ENCODE data around the gene TPRN. TPM values are rescaled to one million over a fixed set of nuclear protein-coding genes. Genes with fewer than 3 reads are reported as not detected.

The TPRN gene
- total RNA-seq, 1 donor from 2014 or later, result 4.6 TPM

GRCh38 chr9:137188490-137189296, 11.8 kb downstream of the TPRN start, which contains the start of the genes ANAPC2 and SSNA1:
TSS of gene ANAPC2 (minus strand) at chr9:137188560. CDS start at chr9:137188532, 28 bp downstream.
TSS of gene SSNA1 (plus strand) at chr9:137188676. CDS start at chr9:137188727, 51 bp downstream.
- peak; percentile 97 for DNase-seq

- no peak for DNase-seq
Measured at GRCh38 chr9:137188086-137188489, 12.5 kb downstream of the TPRN start.

DNA sequence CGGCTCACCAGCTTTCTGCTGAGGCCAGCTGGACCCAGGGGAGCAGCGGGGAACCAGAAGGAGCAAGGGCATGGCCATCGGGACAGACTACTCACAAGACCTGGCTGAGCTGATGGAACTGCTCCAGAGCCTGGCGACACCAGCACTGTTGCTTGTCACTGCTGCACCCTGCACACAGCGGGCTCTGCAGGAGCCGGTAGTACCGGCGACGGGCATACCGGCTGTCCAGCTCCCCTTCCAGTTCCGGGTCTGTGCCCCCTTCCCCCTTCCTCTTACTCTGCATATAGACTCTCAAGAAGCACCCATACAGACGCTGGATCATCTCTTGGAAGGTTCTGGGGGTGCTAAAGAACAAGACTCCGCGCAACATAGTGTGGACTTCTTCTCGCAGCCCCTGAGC, 13.2 kb downstream of the TPRN start:
- DNase-seq, result no peak

DNA sequence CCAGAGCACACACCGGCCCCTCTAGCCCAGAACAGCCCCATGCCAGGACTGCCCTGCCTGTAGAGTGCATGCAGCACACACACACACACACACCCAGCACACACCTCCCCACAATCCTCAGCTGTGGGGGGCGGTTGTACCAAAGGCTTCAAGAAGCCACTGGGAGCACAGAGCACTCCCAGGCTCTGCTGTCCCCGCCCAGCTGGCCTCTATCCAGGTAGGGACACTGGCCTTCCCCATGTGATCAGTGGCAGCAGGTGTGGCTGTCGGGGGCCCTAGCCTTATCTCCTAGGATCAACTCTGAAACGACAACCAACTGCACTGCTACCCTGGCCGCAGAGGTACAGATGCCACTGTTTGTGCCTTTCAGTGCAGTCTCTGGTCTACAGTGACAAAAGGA, 14.2 kb downstream of the TPRN start:
- DNase-seq, result no peak

GRCh38 chr9:137185921-137186320, 14.6 kb downstream of the TPRN start:
- no peak for DNase-seq

- no peak for DNase-seq
Measured at GRCh38 chr9:137184881-137185660, 15.5 kb downstream of the TPRN start.

DNA sequence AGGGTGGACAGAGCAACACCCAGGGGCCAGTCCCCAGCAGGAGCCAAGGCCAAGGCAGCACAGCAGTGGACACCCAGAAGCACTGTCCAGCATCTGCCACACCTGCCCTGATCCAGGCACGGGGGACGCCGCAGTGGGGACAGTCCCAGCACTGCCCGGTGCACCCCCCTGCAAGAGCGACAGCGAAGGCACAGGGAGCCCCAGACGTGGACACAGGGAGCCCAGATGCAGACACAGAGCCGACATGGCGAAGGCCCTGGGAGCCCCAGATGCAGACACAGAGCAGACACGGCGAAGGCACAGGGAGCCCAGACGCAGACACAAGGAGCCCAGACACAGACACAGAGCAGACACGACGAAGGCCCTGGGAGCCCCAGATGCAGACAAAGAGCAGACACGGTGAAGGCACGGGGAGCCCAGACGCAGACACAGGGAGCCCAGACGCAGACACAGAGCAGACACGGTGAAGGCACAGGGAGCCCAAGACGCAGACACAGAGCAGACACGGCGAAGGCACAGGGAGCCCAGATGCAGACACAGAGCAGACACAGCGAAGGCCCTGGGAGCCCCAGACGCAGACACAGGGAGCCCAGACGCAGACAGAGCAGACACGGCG, 16.5 kb downstream of the TPRN start:
- no peak for DNase-seq

DNA sequence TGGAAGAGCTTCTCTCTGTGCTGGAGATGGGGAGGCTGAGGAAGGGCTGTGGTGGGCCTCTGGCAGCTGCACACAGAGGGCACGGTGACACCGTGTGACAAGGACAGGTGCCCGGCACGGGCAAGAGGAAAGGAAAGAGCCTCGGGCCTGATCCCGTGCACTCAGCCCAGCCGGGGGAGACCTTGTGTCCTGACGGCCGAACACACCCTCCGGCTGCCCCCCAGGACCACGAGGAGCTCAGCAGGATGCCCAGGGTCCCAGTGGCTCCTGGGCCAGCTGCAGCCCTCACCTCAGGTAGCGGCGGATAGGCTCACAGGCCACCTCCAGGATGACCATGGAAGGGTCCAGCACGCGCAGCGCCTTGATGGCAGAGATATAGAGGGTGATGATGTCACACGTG, 17.7 kb downstream of the TPRN start:
- DNase-seq, result no peak

- no peak for DNase-seq
Measured at GRCh38 chr9:137181680-137182079, 18.9 kb downstream of the TPRN start.

GRCh38 chr9:137180491-137180890, 20.1 kb downstream of the TPRN start:
- no peak for DNase-seq

DNA sequence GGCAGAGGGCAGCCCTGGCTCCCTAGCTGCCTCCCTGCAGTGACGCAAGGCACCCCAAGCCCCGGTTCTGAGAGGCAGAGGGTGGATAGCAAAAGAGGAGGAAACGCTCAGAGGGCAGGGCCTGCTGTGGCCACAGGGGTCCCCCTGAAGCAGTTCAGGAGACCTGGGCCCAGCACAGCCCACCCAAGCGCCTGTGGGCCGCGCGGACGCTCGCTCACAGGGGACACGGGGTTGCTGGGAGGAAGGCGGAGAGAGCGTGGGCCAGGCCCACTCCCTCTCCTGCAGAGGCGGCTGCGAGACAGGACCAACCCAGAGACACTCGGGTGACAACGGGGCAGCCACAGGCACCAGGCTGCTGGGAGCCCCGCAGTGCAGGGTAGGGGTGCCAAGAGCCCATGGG, 20.8 kb downstream of the TPRN start:
- no peak for DNase-seq

DNA sequence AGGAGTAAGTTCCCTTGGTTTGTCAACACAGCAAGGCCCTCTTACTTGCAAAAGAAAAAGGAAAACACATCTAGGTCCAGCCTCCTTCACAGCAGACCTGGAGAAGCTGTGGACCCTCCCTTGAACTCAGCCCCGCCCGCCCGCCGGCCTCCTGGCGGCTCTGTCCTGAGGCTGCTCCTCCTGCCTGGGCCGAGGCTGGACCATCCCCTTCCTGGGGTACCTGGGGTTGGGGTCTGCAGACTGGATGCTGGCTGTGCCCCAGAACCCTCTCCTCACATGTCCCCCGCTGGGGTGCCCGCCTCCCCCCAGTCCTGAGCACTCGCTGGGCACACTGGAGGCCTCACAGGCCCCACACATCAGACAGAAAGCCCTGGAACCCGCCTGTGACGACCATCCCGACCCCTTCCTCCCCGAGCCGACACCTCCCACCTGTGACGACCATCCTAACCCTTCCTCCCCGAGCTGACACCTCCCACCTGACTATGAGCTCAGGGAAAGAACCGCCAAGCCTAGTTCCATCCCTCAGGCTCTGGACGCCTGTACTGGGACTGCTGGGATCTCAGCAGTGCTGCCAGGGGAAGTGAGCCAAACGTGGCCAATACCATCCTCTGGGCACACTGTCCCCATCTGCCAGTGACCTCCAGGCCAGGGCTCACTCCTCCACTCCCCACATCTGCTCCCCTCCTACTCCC, 21.5 kb downstream of the TPRN start:
- DNase-seq, result no peak

DNA sequence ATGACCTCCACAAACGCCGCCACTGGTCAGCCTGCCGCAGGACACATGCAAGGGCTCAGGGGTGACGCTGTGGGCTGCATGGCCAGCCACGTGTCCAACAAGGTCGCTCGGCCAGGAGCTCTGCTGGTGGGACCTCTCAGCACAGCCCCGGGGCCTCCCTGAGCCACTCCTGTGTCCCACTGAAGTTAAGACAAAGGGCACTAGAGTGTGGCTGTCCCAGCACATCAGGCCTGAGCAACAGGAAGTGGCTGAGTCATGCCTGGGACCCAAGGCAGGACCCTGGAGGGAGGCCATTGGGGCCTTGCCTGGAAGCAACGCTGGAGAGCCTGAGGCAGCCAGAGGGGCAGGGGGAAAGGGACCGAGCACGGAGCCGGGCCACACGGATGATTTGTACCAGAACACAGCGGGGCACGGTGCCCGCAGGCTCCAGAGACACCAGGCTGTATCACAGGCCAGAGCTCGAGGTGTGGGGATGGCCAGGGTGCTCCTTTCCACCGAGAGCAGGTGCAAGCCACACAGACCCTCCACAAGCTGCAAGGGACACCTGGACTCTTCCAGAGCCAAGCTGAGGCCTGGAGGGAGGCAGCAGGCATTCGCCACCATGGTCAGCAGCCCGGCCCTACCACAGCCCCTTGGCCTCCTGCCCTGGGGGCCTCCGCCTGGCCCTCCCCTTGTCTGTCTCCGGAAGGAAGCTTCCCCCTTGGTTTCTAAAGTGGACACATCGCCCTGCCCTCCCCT, 22.2 kb downstream of the TPRN start:
- no peak for DNase-seq

DNA sequence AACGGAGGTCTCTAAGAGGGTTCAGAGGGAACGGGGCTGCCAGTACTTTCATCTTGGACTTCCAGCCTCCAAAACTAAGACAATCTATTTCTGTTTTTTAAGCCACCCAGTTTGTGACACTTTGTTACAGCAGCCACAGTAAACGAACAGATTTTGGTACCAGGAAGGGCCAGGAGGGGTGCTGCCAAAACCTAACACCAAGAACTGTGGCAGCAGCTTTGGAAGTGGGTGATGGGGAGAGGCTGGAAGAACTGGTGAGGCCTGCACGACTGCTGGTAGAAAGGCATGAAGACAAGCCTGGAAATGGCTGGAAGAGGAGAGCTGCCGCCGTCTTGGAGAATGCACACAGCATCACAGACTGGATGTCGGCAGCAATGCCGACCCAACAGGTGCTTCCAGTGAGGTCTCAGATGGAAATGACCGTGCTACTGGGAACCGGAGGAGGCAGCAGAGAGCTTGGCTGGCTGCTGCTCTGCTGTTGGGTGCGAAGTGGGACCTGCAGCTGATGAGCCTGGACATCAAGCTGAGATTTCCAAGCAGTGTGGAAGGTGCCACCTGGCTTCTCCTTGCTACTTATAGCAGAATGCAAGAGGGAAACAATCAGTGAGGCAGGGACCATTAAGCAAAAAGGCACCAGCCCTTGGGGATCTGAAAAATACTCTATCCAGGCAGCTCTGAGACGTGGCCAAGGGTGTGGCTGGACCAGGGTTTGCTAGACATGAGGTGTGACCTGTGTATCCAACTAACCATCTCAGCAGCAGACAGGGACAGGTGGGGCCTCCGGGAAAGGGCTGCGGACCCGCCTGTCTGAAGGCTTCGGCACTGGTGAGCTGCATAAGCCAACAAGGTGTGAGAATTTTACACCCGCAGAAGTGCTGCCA, 24.0 kb downstream of the TPRN start:
- DNase-seq, result peak; percentile 70

GRCh38 chr9:137175345-137175961, 25.1 kb downstream of the TPRN start:
- peak; percentile 13 for DNase-seq

GRCh38 chr9:137174722-137175293, 25.7 kb downstream of the TPRN start:
- DNase-seq, result no peak

DNA sequence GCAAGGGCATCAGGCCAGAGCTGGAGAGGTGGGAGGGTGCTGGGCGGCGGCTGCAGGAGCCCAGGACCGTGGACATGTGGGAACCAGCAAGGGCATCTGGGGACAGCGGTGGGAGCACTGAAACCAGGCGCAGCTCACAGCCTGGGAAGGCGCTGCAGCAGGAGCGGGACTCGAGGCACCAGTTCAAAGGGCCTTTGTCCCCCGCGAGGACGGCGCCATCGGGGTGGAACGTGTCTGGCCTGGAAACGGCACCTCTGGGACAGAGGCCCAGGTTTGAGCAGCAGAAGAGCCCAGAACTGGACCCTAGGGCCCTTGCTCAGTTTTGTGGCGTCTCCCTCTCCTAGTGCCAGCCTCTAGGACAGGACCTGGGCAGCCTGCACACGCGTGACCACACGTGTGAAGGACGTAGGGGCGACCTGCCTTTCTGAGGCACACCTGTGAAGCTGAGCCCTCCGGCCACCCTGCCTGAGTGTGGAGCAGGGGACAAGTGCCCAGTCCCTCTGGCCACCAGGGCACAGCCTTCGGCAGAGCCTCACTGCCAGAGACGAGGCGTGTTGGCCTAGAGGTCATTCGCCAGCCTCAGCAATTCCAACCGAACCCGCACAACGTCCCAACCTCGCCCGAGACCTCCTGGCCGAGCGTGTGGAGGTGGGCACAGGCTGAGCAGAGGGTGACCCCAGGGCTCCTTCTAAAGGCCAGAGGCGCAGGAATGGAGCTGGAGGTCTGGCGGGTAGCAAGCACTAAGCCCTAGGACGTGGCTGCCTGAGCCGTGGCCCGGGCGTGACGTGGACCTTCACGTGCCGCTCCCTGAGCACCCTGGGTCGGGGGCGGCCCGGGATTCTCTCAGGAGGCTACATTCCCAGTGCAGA, 26.5 kb downstream of the TPRN start:
- DNase-seq, result no peak

DNA sequence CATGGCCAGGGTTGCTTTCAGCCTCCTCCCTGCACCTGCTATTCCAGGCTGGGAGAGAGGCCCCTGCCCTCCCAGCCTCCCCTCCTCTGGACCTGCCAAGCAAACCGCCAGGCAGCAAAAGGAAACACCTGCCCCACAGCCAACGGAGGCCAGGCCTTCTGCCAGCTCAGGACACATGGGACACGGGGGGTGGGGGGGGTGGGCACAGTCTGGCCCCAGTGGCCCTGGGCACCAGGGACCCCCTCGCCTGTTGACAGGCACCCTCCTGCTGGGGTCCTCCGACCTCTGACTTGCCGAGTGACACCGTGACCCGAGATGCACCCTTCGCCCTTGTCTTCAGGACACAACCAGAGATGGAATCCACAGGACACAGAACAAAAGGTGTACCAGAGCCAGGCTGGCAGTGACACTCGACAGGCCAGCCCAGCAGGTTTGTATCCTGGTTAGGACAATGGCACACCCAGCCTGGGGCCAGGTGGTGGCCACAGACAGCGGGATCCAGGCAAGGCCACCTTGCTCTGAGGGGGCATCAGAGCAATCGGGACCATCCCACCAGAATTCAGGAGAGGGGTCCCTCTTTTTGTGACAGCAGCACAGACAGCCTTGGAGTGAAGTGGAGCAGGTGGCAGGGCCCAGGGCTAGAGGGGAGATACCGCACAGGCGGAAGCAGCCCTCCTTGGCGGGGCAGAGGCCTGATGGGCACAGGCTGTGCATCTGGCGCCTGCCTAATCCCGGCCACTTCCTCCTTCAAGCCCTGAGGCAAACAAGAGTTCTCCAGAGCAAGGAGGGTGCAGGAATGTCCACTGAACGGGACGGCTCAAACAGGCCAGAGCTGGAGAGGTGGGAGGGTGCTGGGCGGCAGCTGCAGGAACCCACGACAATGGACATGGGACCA, 27.4 kb downstream of the TPRN start:
- peak; percentile 12 for DNase-seq

Measured in dermis blood vessel endothelial cell (primary cell).